Thoracic aorta (tissue), 2 donors: ENCODE results near the gene FZD7. TPM values are rescaled to one million over a fixed set of nuclear protein-coding genes. Genes with fewer than 3 reads are reported as not detected.

Experiments used
- ATAC-seq: fragments of 150-250 bp; one replicate; pipeline ENCODE4 v1.8.0; 2017; ENCODE audit warnings: low read depth; ENCODE audit not compliant: insufficient number of reproducible peaks, low FRiP score
- DNase-seq: peaks from one replicate; pipeline ENCODE4 v3.0.0-alpha.2; 2020; ENCODE audit warnings: low spot score
- H3K27ac ChIP-seq, 2 donors: fragments of 200-600 bp; sonication (generic); 1 replicate in 1 of 2; 2 replicates in 1 of 2; pipeline ENCODE4 v1.5.1; 2016; ENCODE audit warnings: mild to moderate bottlenecking in 2 of 2, moderate library complexity in 2 of 2
- H3K27me3 ChIP-seq: fragments of 200-600 bp; sonication (generic); replicated peaks from 2 replicates; pipeline ENCODE4 v1.6.0; 2016; ENCODE audit warnings: mild to moderate bottlenecking; ENCODE audit not compliant: insufficient read depth
- H3K36me3 ChIP-seq: fragments of 200-600 bp; sonication (generic); one replicate; pipeline ENCODE4 v1.5.1; 2016
- H3K4me1 ChIP-seq, 2 donors: fragments of 200-600 bp; sonication (generic); 1 replicate in 1 of 2; 2 replicates in 1 of 2; pipeline versions ENCODE4 v1.5.1 to v1.6.0; 2016; ENCODE audit warnings: low read depth in 2 of 2, mild to moderate bottlenecking in 1 of 2; ENCODE audit not compliant: control insufficient read depth in 1 of 2
- H3K4me3 ChIP-seq: fragments of 200-600 bp; sonication (generic); 2 replicates; pipeline ENCODE4 v1.5.1; 2016; ENCODE audit warnings: mild to moderate bottlenecking
- H3K9me3 ChIP-seq: fragments of 200-600 bp; sonication (generic); 2 replicates; pipeline ENCODE4 v1.5.1; 2016
- CTCF ChIP-seq: fragments of 200-600 bp; sonication (generic); IDR thresholded peaks from one replicate; pipeline ENCODE4 v1.5.1; 2019; ENCODE audit warnings: antibody characterized with exemption
- total RNA-seq, 2 donors: library from RNA; depleted of rRNA; stranded (reverse); fragments of >200 nt; gene quantifications; one replicate each; pipeline versions ENCODE4 v1.1.0 to v1.2.3, GENCODE V29; 2016

The FZD7 gene
- total RNA-seq, 2 donors from 2014 or later = 14.0 to 14.4 TPM

GRCh38 chr2:201987426-201987825 lies 46.2 kb upstream of the FZD7 start:
- Histone ChIP-seq H3K36me3 (no peaks in the 10 kb centered on the region), H3K27ac (no peak overlapping the region), H3K27me3 (no peaks in the 10 kb centered on the region), H3K9me3 (no peaks in the 10 kb centered on the region), H3K4me3 (no peak overlapping the region), H3K4me1 (peaks cover 0 to 9% of the 10 kb centered on the region in 2 donors)
- ATAC-seq (no peak), DNase-seq (no peak)
- TF ChIP-seq CTCF = no peak

GRCh38 chr2:201990069-201990468 lies 43.6 kb upstream of the FZD7 start:
- H3K9me3 ChIP-seq = no peaks in the 10 kb centered on the region
- DNase-seq = no peak
- H3K4me3 ChIP-seq = no peak overlapping the region
- no peaks in the 10 kb centered on the region for H3K36me3 ChIP-seq
- no peak overlapping the region for H3K27ac ChIP-seq
- no peaks in the 10 kb centered on the region for H3K27me3 ChIP-seq
- ATAC-seq = no peak
- no peak for TF ChIP-seq CTCF
- peaks cover 0 to 3% of the 10 kb centered on the region in 2 donors for H3K4me1 ChIP-seq

- no peak for DNase-seq
- ATAC-seq = no peak
- Histone ChIP-seq H3K36me3 (no peaks in the 10 kb centered on the region), H3K9me3 (no peaks in the 10 kb centered on the region), H3K27me3 (no peaks in the 10 kb centered on the region), H3K4me3 (no peak overlapping the region), H3K27ac (no peak overlapping the region), H3K4me1 (no peaks in the 10 kb centered on the region)
- no peak for TF ChIP-seq CTCF
Measured at GRCh38 chr2:201992960-201993359, 40.7 kb upstream of the FZD7 start.

- no peaks in the 10 kb centered on the region for H3K27me3 ChIP-seq
- no peak overlapping the region for H3K4me3 ChIP-seq
- ATAC-seq (no peak), DNase-seq (no peak)
- H3K4me1 ChIP-seq = no peaks in the 10 kb centered on the region
- H3K36me3 ChIP-seq = no peaks in the 10 kb centered on the region
- H3K27ac ChIP-seq = no peak overlapping the region
- TF ChIP-seq CTCF = no peak
- no peaks in the 10 kb centered on the region for H3K9me3 ChIP-seq
Measured at GRCh38 chr2:201994973-201995638, 38.5 kb upstream of the FZD7 start.

- Histone ChIP-seq H3K4me1 (no peaks in the 10 kb centered on the region), H3K36me3 (no peaks in the 10 kb centered on the region), H3K27me3 (no peaks in the 10 kb centered on the region), H3K27ac (no peak overlapping the region), H3K4me3 (no peak overlapping the region), H3K9me3 (no peaks in the 10 kb centered on the region)
- ATAC-seq (no peak), DNase-seq (no peak)
- no peak for TF ChIP-seq CTCF
Measured at GRCh38 chr2:201996006-201996405, 37.6 kb upstream of the FZD7 start.
